Natural killer cell treated with Interleukin-12 subunit alpha and Interleukin-12 subunit beta and Interleukin-15 and Interleukin-18, amount 100 ng/mL, for 72 hours (primary cell): ENCODE measurements around the gene PPP1R9B. TPM values are rescaled to one million over a fixed set of nuclear protein-coding genes. Genes with fewer than 3 reads are reported as not detected.

Experiments
- ATAC-seq, 2 donors: fragments of 150-1000 bp; cut with Tn5 transposase in 1 of 2; sonication (Bioruptor Pico), chemical (Tn5 transposase) in 1 of 2; 2 replicates each; pipeline ENCODE4 v1.10.0; 2021
- DNase-seq: peaks from one replicate; pipeline ENCODE4 v3.0.0; 2022; ENCODE audit warnings: low spot score
- H3K27ac Mint-ChIP-seq, 2 donors: 1 replicate in 1 of 2; 2 replicates in 1 of 2; pipeline ENCODE4 v1.8.0; 2022; ENCODE audit warnings: mixed read lengths in 2 of 2, mild to moderate bottlenecking in 1 of 2, moderate library complexity in 1 of 2
- H3K27me3 Mint-ChIP-seq, 2 donors: 1 replicate in 1 of 2; 2 replicates in 1 of 2; pipeline ENCODE4 v1.8.0; 2022; ENCODE audit warnings: mixed read lengths in 2 of 2
- H3K36me3 Mint-ChIP-seq: one replicate; pipeline ENCODE4 v1.8.0; 2022; ENCODE audit warnings: mixed read lengths
- H3K4me1 Mint-ChIP-seq, 2 donors: 1 replicate in 1 of 2; 2 replicates in 1 of 2; pipeline ENCODE4 v1.8.0; 2022; ENCODE audit warnings: low read depth in 2 of 2, mixed read lengths in 2 of 2, mild to moderate bottlenecking in 1 of 2
- H3K4me3 Mint-ChIP-seq: one replicate; pipeline ENCODE4 v1.8.0; 2022; ENCODE audit warnings: mixed read lengths
- H3K9me3 Mint-ChIP-seq: 2 replicates; pipeline ENCODE4 v1.8.0; 2022; ENCODE audit warnings: mixed read lengths
- total RNA-seq, 2 donors: library from RNA; stranded (reverse); gene quantifications; one replicate each; pipeline ENCODE4 v1.2.3, GENCODE V29; 2022

The PPP1R9B gene
- total RNA-seq, 2 donors from 2014 or later: 96.0 to 110 TPM

- Mint-ChIP-seq H3K27ac (peak overlapping the region; percentile 85 to 88), H3K4me3 (peak overlapping the region; percentile 97), H3K27me3 (no peaks in the 10 kb centered on the region), H3K4me1 (peaks cover 18 to 19% of the 10 kb centered on the region in 2 donors), H3K36me3 (peaks cover 6% of the 10 kb centered on the region), H3K9me3 (no peaks in the 10 kb centered on the region)
- DNase-seq (peak; percentile 94), ATAC-seq (peak; percentile 87 to 89)
These were observed 812 bp upstream of the PPP1R9B start for GRCh38 chr17:50151041-50151936.

- DNase-seq (peak; percentile 78), ATAC-seq (peak; percentile 26 to 39)
- no peaks in the 10 kb centered on the region for H3K27me3 Mint-ChIP-seq
- peaks cover 6% of the 10 kb centered on the region for H3K36me3 Mint-ChIP-seq
- peak overlapping the region; percentile 97 for H3K27ac Mint-ChIP-seq
- peak overlapping the region; percentile 97 for H3K4me3 Mint-ChIP-seq
- no peaks in the 10 kb centered on the region for H3K9me3 Mint-ChIP-seq
- H3K4me1 Mint-ChIP-seq: peaks cover 31 to 33% of the 10 kb centered on the region in 2 donors
These were observed 792 bp downstream of the PPP1R9B start for GRCh38 chr17:50149417-50150353.

DNA sequence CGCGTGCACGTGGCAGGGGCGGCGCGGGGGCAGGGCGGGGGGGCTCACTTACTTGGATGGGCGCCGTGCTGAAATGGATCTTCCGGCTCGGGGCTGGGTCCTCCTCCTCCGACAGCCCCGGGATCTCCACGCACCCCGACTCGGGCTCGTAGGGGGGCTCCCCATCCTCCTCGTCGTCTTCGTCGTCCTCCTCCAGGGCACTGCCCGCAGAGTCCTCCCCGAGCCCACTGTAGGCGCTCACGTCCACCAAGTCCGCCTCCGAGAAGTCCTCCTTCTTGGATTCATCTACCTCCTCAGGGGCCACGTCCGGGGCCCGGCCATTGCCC, 1.4 kb downstream of the PPP1R9B start:
- H3K9me3 Mint-ChIP-seq: no peaks in the 10 kb centered on the region

DNA sequence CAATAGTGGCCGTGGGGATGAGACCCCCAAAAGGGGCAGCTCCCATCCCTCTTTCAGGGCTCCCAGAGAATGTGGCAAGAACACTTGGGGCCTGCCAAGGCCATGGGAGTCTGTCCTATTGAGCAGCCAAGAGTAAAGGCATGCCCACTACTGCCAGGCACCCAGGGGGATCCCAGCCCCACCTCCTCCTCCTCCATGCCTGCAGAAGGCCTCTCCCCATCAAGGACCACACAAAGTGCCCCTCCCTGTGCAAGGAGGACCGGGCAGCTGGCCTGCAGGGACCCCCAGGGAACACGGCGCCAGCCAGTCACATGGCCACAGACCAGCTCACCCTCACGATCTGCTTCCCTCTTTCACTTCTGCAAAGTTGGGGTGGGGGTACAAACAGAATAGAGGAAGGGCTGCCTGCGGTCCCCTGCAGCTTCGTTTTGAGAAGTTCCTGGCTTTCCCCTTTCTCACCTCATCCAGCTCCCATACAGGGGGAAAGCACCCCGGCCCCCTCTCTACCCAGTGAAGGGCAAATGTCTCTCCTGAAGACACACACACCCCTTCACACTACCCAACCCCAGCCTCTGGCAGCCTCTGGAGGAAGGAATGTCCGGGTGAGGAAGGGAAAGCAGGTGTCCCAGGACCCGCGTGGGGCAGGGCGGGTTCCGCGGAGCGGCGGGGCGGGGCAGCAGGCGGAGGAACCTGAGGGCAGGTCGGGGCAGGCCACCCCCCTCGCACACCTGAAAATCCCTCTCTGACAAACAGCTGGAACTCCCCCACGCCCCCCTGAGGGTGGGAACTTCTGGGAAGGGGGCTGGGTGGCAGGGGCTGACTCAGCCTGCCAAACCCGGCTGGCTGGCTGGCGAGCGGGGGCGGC, 2.0 kb downstream of the PPP1R9B start:
- Mint-ChIP-seq H3K9me3 (no peaks in the 10 kb centered on the region), H3K4me1 (peaks cover 41 to 45% of the 10 kb centered on the region in 2 donors), H3K36me3 (peaks cover 10% of the 10 kb centered on the region), H3K4me3 (peak overlapping the region; percentile 97), H3K27ac (peak overlapping the region; percentile 97), H3K27me3 (no peaks in the 10 kb centered on the region)
- peak; percentile 7 to 44 for ATAC-seq
- DNase-seq: peak; percentile 80

More for the DNA sequence above, 1.4 kb downstream of the PPP1R9B start:
- no peak for ATAC-seq
- Mint-ChIP-seq H3K36me3 (peaks cover 10% of the 10 kb centered on the region), H3K4me1 (peaks cover 38 to 39% of the 10 kb centered on the region in 2 donors), H3K27ac (peak overlapping the region; percentile 97), H3K4me3 (peak overlapping the region; percentile 97), H3K27me3 (no peaks in the 10 kb centered on the region)
- no peak for DNase-seq

DNA sequence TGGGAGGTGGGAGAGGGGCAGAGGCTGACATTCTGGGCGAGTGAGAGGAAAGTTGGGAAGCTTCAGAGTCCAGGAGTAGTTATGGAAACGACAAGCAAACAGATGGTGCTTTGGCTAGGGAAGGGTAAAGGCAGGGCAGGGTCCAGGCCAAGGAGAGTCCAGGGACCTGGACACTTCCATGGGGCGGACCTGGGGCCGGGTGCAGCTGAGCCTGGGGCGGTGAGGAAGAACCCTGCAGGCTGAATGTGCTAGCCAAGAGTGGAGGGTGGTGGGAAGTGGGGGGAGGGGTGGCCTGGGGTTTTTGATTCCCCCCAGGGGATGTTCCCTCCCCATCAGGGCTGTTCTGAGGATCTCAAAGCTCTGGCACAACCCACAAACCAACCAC, 2.6 kb downstream of the PPP1R9B start:
- DNase-seq (no peak), ATAC-seq (no peak)
- Mint-ChIP-seq H3K27ac (peak overlapping the region; percentile 97), H3K4me1 (peaks cover 47 to 52% of the 10 kb centered on the region in 2 donors), H3K9me3 (no peaks in the 10 kb centered on the region), H3K4me3 (peak overlapping the region; percentile 97), H3K36me3 (peaks cover 14% of the 10 kb centered on the region), H3K27me3 (no peaks in the 10 kb centered on the region)

- no peaks in the 10 kb centered on the region for H3K27me3 Mint-ChIP-seq
- DNase-seq (no peak), ATAC-seq (no peak)
- no peaks in the 10 kb centered on the region for H3K9me3 Mint-ChIP-seq
- peak overlapping the region; percentile 97 for H3K4me3 Mint-ChIP-seq
- H3K27ac Mint-ChIP-seq: peak overlapping the region; percentile 97
- peaks cover 52 to 55% of the 10 kb centered on the region in 2 donors for H3K4me1 Mint-ChIP-seq
- H3K36me3 Mint-ChIP-seq: peaks cover 19% of the 10 kb centered on the region
These were observed 3.4 kb downstream of the PPP1R9B start for GRCh38 chr17:50146927-50147665.

GRCh38 chr17:50146230-50146926, 4.1 kb downstream of the PPP1R9B start:
- Mint-ChIP-seq H3K27me3 (no peaks in the 10 kb centered on the region), H3K4me3 (peak overlapping the region; percentile 97), H3K27ac (peak overlapping the region; percentile 97), H3K4me1 (peaks cover 58 to 61% of the 10 kb centered on the region in 2 donors), H3K36me3 (peaks cover 19% of the 10 kb centered on the region), H3K9me3 (no peaks in the 10 kb centered on the region)
- DNase-seq (no peak), ATAC-seq (no peak)

- H3K4me3 Mint-ChIP-seq: peak overlapping the region; percentile 64
- ATAC-seq: no peak
- H3K27me3 Mint-ChIP-seq: no peaks in the 10 kb centered on the region
- peaks cover 19% of the 10 kb centered on the region for H3K36me3 Mint-ChIP-seq
- peak overlapping the region; percentile 86 to 97 for H3K27ac Mint-ChIP-seq
- DNase-seq: no peak
- H3K9me3 Mint-ChIP-seq: no peaks in the 10 kb centered on the region
- H3K4me1 Mint-ChIP-seq: peaks cover 65 to 68% of the 10 kb centered on the region in 2 donors
These were observed 4.8 kb downstream of the PPP1R9B start for GRCh38 chr17:50145532-50146229.

GRCh38 chr17:50144845-50145531, 5.5 kb downstream of the PPP1R9B start:
- no peak for DNase-seq
- ATAC-seq: no peak
- Mint-ChIP-seq H3K27me3 (no peaks in the 10 kb centered on the region), H3K4me1 (peaks cover 72 to 75% of the 10 kb centered on the region in 2 donors), H3K36me3 (peaks cover 19% of the 10 kb centered on the region), H3K27ac (peak overlapping the region; percentile 86 to 97), H3K4me3 (peak overlapping the region; percentile 64), H3K9me3 (no peaks in the 10 kb centered on the region)

DNA sequence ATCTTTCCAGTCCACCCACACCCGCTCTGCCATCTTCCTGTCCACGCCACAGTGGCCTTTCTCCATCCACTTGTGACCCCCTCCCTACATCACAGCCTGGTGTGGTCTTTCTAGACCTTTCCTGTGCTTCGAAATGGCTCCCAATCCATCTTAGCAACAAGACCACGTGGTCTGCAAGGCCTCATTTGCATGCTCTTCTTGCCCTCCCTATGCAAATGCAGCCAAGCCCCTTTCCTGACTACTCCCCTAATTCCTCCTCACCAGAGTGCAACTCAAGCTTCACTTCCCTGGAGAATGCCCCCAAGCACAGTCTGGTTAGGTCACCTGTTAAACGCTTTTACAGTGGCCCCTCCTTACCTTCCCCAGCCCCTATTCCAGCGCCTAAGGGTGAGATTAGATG, 6.1 kb downstream of the PPP1R9B start:
- H3K27ac Mint-ChIP-seq: peak overlapping the region; percentile 60 to 86
- H3K9me3 Mint-ChIP-seq: no peaks in the 10 kb centered on the region
- ATAC-seq (no peak), DNase-seq (no peak)
- no peaks in the 10 kb centered on the region for H3K27me3 Mint-ChIP-seq
- peaks cover 78 to 81% of the 10 kb centered on the region in 2 donors for H3K4me1 Mint-ChIP-seq
- H3K4me3 Mint-ChIP-seq: peak overlapping the region; percentile 64
- peaks cover 24% of the 10 kb centered on the region for H3K36me3 Mint-ChIP-seq

GRCh38 chr17:50143461-50144176, 6.9 kb downstream of the PPP1R9B start:
- DNase-seq (no peak), ATAC-seq (no peak)
- H3K36me3 Mint-ChIP-seq: peaks cover 24% of the 10 kb centered on the region
- H3K27ac Mint-ChIP-seq: peak overlapping the region; percentile 69 to 86
- peaks cover 78 to 82% of the 10 kb centered on the region in 2 donors for H3K4me1 Mint-ChIP-seq
- H3K4me3 Mint-ChIP-seq: peak overlapping the region; percentile 27
- H3K9me3 Mint-ChIP-seq: no peaks in the 10 kb centered on the region
- no peaks in the 10 kb centered on the region for H3K27me3 Mint-ChIP-seq
